Trophoblast cell (in vitro differentiated cells and primary cell): ENCODE measurements around the gene SCN3A.

ENCODE experiments used
- DNase-seq, 2 donors: peaks; one replicate each; pipeline ENCODE4 v3.0.0-alpha.2; 2016
- H2AFZ ChIP-seq: 2 replicates; pipeline ENCODE4 v1.6.1; 2013; ENCODE audit warnings: low read length, moderate library complexity, mild to moderate bottlenecking; ENCODE audit not compliant: insufficient read depth, poor library complexity
- H2AK5ac ChIP-seq: 2 replicates; pipeline ENCODE4 v1.6.1; 2013; ENCODE audit warnings: mild to moderate bottlenecking, low read length
- H2BK120ac ChIP-seq: 2 replicates; pipeline ENCODE4 v1.6.1; 2013; ENCODE audit warnings: low read length, mild to moderate bottlenecking, moderate library complexity; ENCODE audit not compliant: insufficient read depth, poor library complexity
- H2BK12ac ChIP-seq: 2 replicates; pipeline ENCODE4 v1.6.1; 2013; ENCODE audit warnings: mild to moderate bottlenecking, low read length, moderate library complexity
- H2BK5ac ChIP-seq: 2 replicates; pipeline ENCODE4 v1.6.1; 2013; ENCODE audit warnings: low read length, low read depth, moderate library complexity, mild to moderate bottlenecking; ENCODE audit not compliant: poor library complexity
- H3K14ac ChIP-seq: 2 replicates; pipeline ENCODE4 v1.6.1; 2013; ENCODE audit warnings: mild to moderate bottlenecking, low read length
- H3K18ac ChIP-seq: 2 replicates; pipeline ENCODE4 v1.6.1; 2013; ENCODE audit warnings: mild to moderate bottlenecking, low read length
- H3K23ac ChIP-seq: 2 replicates; pipeline ENCODE4 v1.6.1; 2013; ENCODE audit warnings: low read length
- H3K27ac ChIP-seq: 2 replicates; pipeline ENCODE4 v1.5.1; 2013; ENCODE audit warnings: low read depth, mild to moderate bottlenecking, inconsistent platforms, low read length, moderate library complexity
- H3K27me3 ChIP-seq: 2 replicates; pipeline ENCODE4 v1.6.1; 2013; ENCODE audit warnings: inconsistent platforms, mild to moderate bottlenecking, low read length, moderate library complexity; ENCODE audit not compliant: insufficient read depth
- H3K36me3 ChIP-seq, 2 experiments: 1 replicate in 1 of 2; 2 replicates in 1 of 2; pipeline ENCODE4 v1.6.1; 2013; ENCODE audit warnings: low read length in 2 of 2, mild to moderate bottlenecking in 2 of 2, moderate library complexity in 1 of 2; ENCODE audit not compliant: insufficient read depth in 2 of 2, control insufficient read depth in 1 of 2
- H3K4ac ChIP-seq: 2 replicates; pipeline ENCODE4 v1.6.1; 2013; ENCODE audit warnings: low read depth, mild to moderate bottlenecking, low read length, moderate library complexity
- H3K4me1 ChIP-seq, 2 experiments: 1 replicate in 1 of 2; 2 replicates in 1 of 2; pipeline ENCODE4 v1.6.1; 2013; ENCODE audit warnings: low read length in 2 of 2, mild to moderate bottlenecking in 2 of 2, moderate library complexity in 1 of 2; ENCODE audit not compliant: insufficient read depth in 2 of 2, control insufficient read depth in 1 of 2
- H3K4me2 ChIP-seq: 2 replicates; pipeline ENCODE4 v1.6.1; 2013; ENCODE audit warnings: inconsistent platforms, mild to moderate bottlenecking, low read length, moderate library complexity
- H3K4me3 ChIP-seq: 2 replicates; pipeline ENCODE4 v1.5.1; 2013; ENCODE audit warnings: mild to moderate bottlenecking, low read depth, low read length, inconsistent platforms
- H3K79me1 ChIP-seq: one replicate; pipeline ENCODE4 v1.6.1; 2013; ENCODE audit warnings: low read length
- H3K79me2 ChIP-seq: 2 replicates; pipeline ENCODE4 v1.6.1; 2013; ENCODE audit warnings: low read length, mild to moderate bottlenecking; ENCODE audit not compliant: control insufficient read depth, insufficient read depth, poor library complexity
- H3K9ac ChIP-seq: 2 replicates; pipeline ENCODE4 v1.6.1; 2013; ENCODE audit warnings: mild to moderate bottlenecking, low read length
- H3K9me3 ChIP-seq: 2 replicates; pipeline ENCODE4 v1.6.1; 2013; ENCODE audit warnings: low read depth, mild to moderate bottlenecking, control low read depth, inconsistent platforms, low read length; ENCODE audit not compliant: insufficient read depth
- H4K12ac ChIP-seq: 2 replicates; pipeline ENCODE4 v1.6.1; 2013; ENCODE audit warnings: low read depth, mild to moderate bottlenecking, low read length, moderate library complexity
- H4K8ac ChIP-seq: 2 replicates; pipeline ENCODE4 v1.6.1; 2013; ENCODE audit warnings: low read depth, mild to moderate bottlenecking, low read length, moderate library complexity
- H4K91ac ChIP-seq: one replicate; pipeline ENCODE4 v1.6.1; 2013; ENCODE audit warnings: low read depth, mild to moderate bottlenecking, low read length, moderate library complexity
- WGBS: extraction: QIAGEN DNeasy Blood & Tissue Kit; methylation state at CpG from one replicate; pipeline ENCODE4 v1.1.7; 2013; ENCODE audit warnings: missing lambda C conversion rate; ENCODE audit not compliant: insufficient read length, insufficient coverage; ENCODE audit errors: extremely low coverage; 5-methylcytosine and 5-hydroxymethylcytosine counted together

SCN3A gene

DNA sequence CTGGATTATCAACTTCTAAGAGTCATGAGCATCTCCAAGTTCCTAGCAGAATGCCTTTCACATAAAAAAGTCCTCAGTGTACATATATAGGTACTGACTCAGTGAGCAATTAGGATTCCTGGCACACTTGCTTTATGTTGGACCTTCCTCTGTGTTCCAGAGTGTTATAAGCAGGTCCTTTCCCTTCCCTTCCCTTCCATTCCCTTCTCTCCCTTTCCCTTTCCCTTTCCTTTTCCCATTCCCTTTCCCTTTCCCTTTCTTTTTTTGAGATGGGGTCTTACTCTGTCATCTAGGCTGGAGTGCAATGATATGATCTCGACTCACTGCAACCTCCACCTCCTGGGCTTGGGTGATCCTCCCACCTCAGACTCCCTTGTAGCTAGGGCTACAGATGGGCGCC is 48.7 kb downstream of the SCN3A start:
- no peaks in the 10 kb centered on the region for H3K27me3 ChIP-seq
- H3K4ac ChIP-seq: no peak overlapping the region
- H4K91ac ChIP-seq: no peak overlapping the region
- no peak overlapping the region for H3K18ac ChIP-seq
- no peak overlapping the region for H3K4me2 ChIP-seq
- no peaks in the 10 kb centered on the region for H3K79me2 ChIP-seq
- no peak overlapping the region for H2AFZ ChIP-seq
- no peak overlapping the region for H3K14ac ChIP-seq
- no peak overlapping the region for H3K23ac ChIP-seq
- no peaks in the 10 kb centered on the region for H3K36me3 ChIP-seq
- no peak for DNase-seq
- WGBS: no CpG with 5 or more reads among the region's 2 CpGs
- H3K9me3 ChIP-seq: no peaks in the 10 kb centered on the region
- H2BK12ac ChIP-seq: no peak overlapping the region
- no peak overlapping the region for H3K4me3 ChIP-seq
- no peaks in the 10 kb centered on the region for H3K4me1 ChIP-seq
- no peak overlapping the region for H2BK5ac ChIP-seq
- H4K8ac ChIP-seq: no peak overlapping the region
- no peak overlapping the region for H4K12ac ChIP-seq
- no peaks in the 10 kb centered on the region for H3K79me1 ChIP-seq
- no peak overlapping the region for H3K27ac ChIP-seq
- H2AK5ac ChIP-seq: no peak overlapping the region
- H3K9ac ChIP-seq: no peak overlapping the region
- H2BK120ac ChIP-seq: no peak overlapping the region

DNA sequence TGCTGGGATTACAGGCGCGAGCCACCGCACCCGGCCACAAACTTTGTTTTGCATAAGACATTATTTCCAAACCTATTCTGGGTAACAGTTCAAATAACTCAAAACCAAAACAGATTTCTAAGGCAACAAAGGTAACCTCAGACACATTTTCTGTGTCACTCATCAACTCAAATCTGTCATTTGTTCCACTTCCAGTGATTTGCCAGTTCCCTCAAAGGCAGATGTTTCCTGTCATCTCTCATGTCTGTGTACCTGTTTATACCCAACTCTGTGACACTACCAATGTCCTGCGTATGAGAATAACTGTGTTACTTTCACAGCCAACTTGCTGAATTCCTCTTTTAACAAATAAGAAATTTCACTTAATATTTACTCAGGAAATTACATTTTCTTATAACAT is 54.4 kb downstream of the SCN3A start:
- no peak overlapping the region for H3K27ac ChIP-seq
- H3K79me2 ChIP-seq: no peaks in the 10 kb centered on the region
- H3K9me3 ChIP-seq: no peaks in the 10 kb centered on the region
- H3K4me2 ChIP-seq: no peak overlapping the region
- H4K8ac ChIP-seq: no peak overlapping the region
- no peak overlapping the region for H3K4ac ChIP-seq
- no peak overlapping the region for H3K14ac ChIP-seq
- H3K23ac ChIP-seq: no peak overlapping the region
- H3K36me3 ChIP-seq: no peaks in the 10 kb centered on the region
- H2BK5ac ChIP-seq: no peak overlapping the region
- no peaks in the 10 kb centered on the region for H3K79me1 ChIP-seq
- H3K9ac ChIP-seq: no peak overlapping the region
- no peak overlapping the region for H3K4me3 ChIP-seq
- H4K12ac ChIP-seq: no peak overlapping the region
- no peak overlapping the region for H3K18ac ChIP-seq
- no peak overlapping the region for H2BK120ac ChIP-seq
- no peak overlapping the region for H4K91ac ChIP-seq
- H2AFZ ChIP-seq: no peak overlapping the region
- H3K4me1 ChIP-seq: no peaks in the 10 kb centered on the region
- WGBS: no CpG with 5 or more reads among the region's 5 CpGs
- no peak overlapping the region for H2BK12ac ChIP-seq
- no peaks in the 10 kb centered on the region for H3K27me3 ChIP-seq
- DNase-seq: no peak
- no peak overlapping the region for H2AK5ac ChIP-seq

GRCh38 chr2:165147186-165148045 is 56.4 kb downstream of the SCN3A start:
- Histone ChIP-seq H3K79me1 (no peaks in the 10 kb centered on the region), H3K27ac (no peak overlapping the region), H3K9me3 (no peaks in the 10 kb centered on the region), H3K4me3 (no peak overlapping the region), H3K14ac (no peak overlapping the region), H3K4me1 (no peaks in the 10 kb centered on the region), H2AK5ac (no peak overlapping the region), H2AFZ (no peak overlapping the region), H2BK12ac (no peak overlapping the region), H3K4ac (no peak overlapping the region), H3K36me3 (no peaks in the 10 kb centered on the region), H3K79me2 (no peaks in the 10 kb centered on the region), H3K23ac (no peak overlapping the region), H2BK5ac (no peak overlapping the region), H3K18ac (no peak overlapping the region), H3K9ac (no peak overlapping the region), H4K8ac (no peak overlapping the region), H4K91ac (no peak overlapping the region), H4K12ac (no peak overlapping the region), H3K4me2 (no peak overlapping the region), H3K27me3 (no peaks in the 10 kb centered on the region), H2BK120ac (no peak overlapping the region)
- no CpG with 5 or more reads among the region's 4 CpGs for WGBS
- DNase-seq: no peak

- H3K4me1 ChIP-seq: no peaks in the 10 kb centered on the region
- no peak overlapping the region for H3K4me2 ChIP-seq
- H3K4me3 ChIP-seq: no peak overlapping the region
- no peak overlapping the region for H3K14ac ChIP-seq
- H3K18ac ChIP-seq: no peak overlapping the region
- H3K9ac ChIP-seq: no peak overlapping the region
- H2AFZ ChIP-seq: no peak overlapping the region
- no peaks in the 10 kb centered on the region for H3K79me1 ChIP-seq
- no peak overlapping the region for H2BK12ac ChIP-seq
- no peak overlapping the region for H2AK5ac ChIP-seq
- no peak for DNase-seq
- H3K27me3 ChIP-seq: no peaks in the 10 kb centered on the region
- no peak overlapping the region for H3K23ac ChIP-seq
- H2BK120ac ChIP-seq: no peak overlapping the region
- H3K27ac ChIP-seq: no peak overlapping the region
- no peak overlapping the region for H4K8ac ChIP-seq
- no CpG with 5 or more reads among the region's 1 CpG for WGBS
- H3K4ac ChIP-seq: no peak overlapping the region
- H4K12ac ChIP-seq: no peak overlapping the region
- H4K91ac ChIP-seq: no peak overlapping the region
- H3K36me3 ChIP-seq: no peaks in the 10 kb centered on the region
- no peaks in the 10 kb centered on the region for H3K9me3 ChIP-seq
- no peak overlapping the region for H2BK5ac ChIP-seq
- no peaks in the 10 kb centered on the region for H3K79me2 ChIP-seq
Observed at GRCh38 chr2:165144315-165144714, 59.5 kb downstream of the SCN3A start.
